ENCODE data around the gene SLC5A11. TPM values are rescaled to one million over a fixed set of nuclear protein-coding genes. Genes with fewer than 3 reads are reported as not detected.

The SLC5A11 gene
- total RNA-seq, 4 donors from 2014 or later = not detected

DNA sequence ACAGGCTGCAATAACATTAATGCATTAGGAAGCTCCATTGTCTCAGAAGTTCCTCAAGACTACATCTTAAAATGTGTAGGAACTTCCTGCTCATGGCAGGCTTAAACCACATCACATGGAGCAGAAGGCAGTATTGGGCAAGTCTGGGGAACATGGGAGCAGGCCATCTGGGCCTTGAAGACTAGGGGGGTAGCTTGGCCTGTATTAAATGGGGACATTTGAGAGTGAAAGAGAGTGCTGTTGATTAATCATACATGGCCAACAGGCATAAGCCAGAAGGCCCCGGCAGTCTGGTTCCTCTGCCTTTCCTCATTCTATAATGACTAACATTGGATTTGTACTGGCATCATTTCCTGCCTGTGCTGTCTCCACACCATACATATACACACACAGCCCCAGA is 25.2 kb upstream of the SLC5A11 start:
- no peak for DNase-seq
- Histone ChIP-seq H3K4me3 (no peak overlapping the region), H3K27ac (no peak overlapping the region), H3K36me3 (no peaks in the 10 kb centered on the region), H3K4me1 (no peaks in the 10 kb centered on the region), H3K9me3 (no peaks in the 10 kb centered on the region), H3K27me3 (no peaks in the 10 kb centered on the region)
- TF ChIP-seq CTCF (IDR thresholded peaks at IDR 0.05) = no peak
- TF ChIP-seq POLR2A (IDR thresholded peaks at IDR 0.05) = no peak
- intact Hi-C loops (cut with DNase I; ENCODE audit: low total_unique reads) = no loop called here

GRCh38 chr16:24821129-24821528 is 24.6 kb upstream of the SLC5A11 start:
- Histone ChIP-seq H3K9me3 (no peaks in the 10 kb centered on the region), H3K4me3 (no peak overlapping the region), H3K27me3 (no peaks in the 10 kb centered on the region), H3K4me1 (no peaks in the 10 kb centered on the region), H3K27ac (no peak overlapping the region), H3K36me3 (no peaks in the 10 kb centered on the region)
- DNase-seq = no peak
- TF ChIP-seq CTCF (IDR thresholded peaks at IDR 0.05) (no peak), POLR2A (IDR thresholded peaks at IDR 0.05) (no peak)
- intact Hi-C loops (cut with DNase I; ENCODE audit: low total_unique reads) = no loop called here

GRCh38 chr16:24822542-24822941 is 23.2 kb upstream of the SLC5A11 start:
- Histone ChIP-seq H3K9me3 (no peaks in the 10 kb centered on the region), H3K4me1 (no peaks in the 10 kb centered on the region), H3K4me3 (no peak overlapping the region), H3K36me3 (no peaks in the 10 kb centered on the region), H3K27me3 (no peaks in the 10 kb centered on the region), H3K27ac (no peak overlapping the region)
- TF ChIP-seq CTCF (IDR thresholded peaks at IDR 0.05) = no peak
- no peak for TF ChIP-seq POLR2A (IDR thresholded peaks at IDR 0.05)
- DNase-seq = no peak
- intact Hi-C loops (cut with DNase I; ENCODE audit: low total_unique reads) = no loop called here

- H3K4me3 ChIP-seq = no peak overlapping the region
- DNase-seq = no peak
- H3K27me3 ChIP-seq = no peaks in the 10 kb centered on the region
- H3K27ac ChIP-seq = no peak overlapping the region
- H3K4me1 ChIP-seq = no peaks in the 10 kb centered on the region
- H3K9me3 ChIP-seq = no peaks in the 10 kb centered on the region
- TF ChIP-seq POLR2A (IDR thresholded peaks at IDR 0.05) (no peak), CTCF (IDR thresholded peaks at IDR 0.05) (no peak)
- intact Hi-C loops (cut with DNase I; ENCODE audit: low total_unique reads) = no loop called here
- no peaks in the 10 kb centered on the region for H3K36me3 ChIP-seq
Measured at GRCh38 chr16:24822974-24823373, 22.8 kb upstream of the SLC5A11 start.

- Histone ChIP-seq H3K27ac (no peak overlapping the region), H3K27me3 (no peaks in the 10 kb centered on the region), H3K9me3 (no peaks in the 10 kb centered on the region), H3K4me1 (no peaks in the 10 kb centered on the region), H3K4me3 (no peak overlapping the region), H3K36me3 (no peaks in the 10 kb centered on the region)
- intact Hi-C loops (cut with DNase I; ENCODE audit: low total_unique reads) = no loop called here
- DNase-seq = no peak
- no peak for TF ChIP-seq POLR2A (IDR thresholded peaks at IDR 0.05)
- no peak for TF ChIP-seq CTCF (IDR thresholded peaks at IDR 0.05)
Measured at GRCh38 chr16:24825696-24826095, 20.1 kb upstream of the SLC5A11 start.
